NK-92 treated with Interleukin-12 subunit alpha and Interleukin-12 subunit beta, amount 100 ng/mL, for 24 hours (cell line): Measurements from ENCODE around the gene ZNF865.

Source experiments
- DNase-seq: peaks from one replicate; lab custom pipeline; 2025; lab: John Stamatoyannopoulos, UW

ZNF865 gene

DNA sequence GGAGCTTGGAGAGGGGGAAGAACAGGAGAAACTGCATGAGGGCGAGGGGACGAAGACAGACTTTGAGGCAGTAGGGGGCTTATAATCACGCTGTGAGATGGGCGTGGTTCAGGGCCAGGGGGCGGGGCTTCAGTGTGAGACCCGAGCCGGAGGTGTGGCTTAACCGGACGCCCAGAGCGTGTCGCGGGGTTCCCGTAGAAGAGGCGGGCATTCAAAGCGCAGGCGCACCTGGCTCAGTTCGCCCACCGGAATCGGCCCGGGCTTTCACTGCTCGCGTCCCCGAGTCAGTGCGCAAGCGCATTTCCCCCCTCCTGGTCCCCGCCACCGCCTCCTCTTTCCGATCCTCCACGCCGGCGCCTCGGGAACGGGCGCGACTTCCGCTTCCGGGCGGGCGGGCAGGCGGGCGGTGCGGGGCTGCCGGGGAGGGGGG lies 225 bp upstream of the ZNF865 start:
- peak; percentile 99 for DNase-seq

DNA sequence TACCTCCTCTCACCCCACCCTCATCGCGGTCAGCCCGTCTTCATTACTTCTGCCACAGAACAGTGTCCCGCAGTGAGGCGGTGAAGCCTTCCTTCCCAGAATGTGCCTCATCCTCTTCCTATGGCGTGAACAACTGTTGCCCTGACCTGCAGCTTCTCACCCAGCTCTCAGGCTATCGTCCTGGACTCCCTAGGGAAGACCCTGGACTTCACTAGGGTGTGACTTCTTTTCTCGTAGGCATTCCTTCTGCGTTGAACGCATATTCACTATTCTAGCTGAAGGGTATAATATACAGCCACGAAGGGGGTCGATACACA lies 982 bp downstream of the ZNF865 start:
- no peak for DNase-seq

- DNase-seq = no peak
Measured at GRCh38 chr19:55606817-55607216, 1.4 kb downstream of the ZNF865 start.

- no peak for DNase-seq
Measured at GRCh38 chr19:55609326-55609725, 3.9 kb downstream of the ZNF865 start.

DNA sequence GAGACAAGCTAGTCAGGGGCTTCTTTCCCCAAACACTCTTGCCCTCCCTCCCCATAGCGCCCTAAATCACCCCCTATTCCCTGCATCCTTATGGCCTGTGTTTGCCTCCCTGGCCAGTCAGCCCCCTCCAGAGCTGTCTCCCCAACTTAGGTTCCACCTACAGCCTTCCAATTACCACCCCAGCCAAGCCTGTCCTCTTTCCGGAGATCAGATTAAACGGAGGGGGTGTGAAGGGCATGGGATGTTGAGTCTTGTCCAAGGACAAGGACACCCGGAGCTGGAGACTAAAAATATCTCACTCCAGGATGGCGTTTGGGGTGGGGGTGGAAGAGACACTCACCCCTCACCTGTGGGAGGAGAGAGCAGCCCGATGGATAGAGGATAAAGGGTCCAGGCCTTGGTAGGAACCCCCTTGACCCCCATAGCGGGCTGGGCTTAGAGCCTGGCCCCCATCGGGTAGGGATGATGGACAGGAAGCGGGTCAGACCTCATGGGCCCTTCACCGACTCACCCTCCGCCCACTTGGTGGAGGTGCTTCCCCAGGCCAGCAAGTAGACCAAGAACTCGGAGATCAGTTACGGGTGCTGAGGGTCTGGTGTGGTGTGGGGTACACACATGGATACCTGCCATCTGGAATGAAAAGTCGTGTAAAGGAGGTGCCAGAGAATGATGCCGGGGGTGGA lies 6.0 kb downstream of the ZNF865 start:
- DNase-seq = no peak

GRCh38 chr19:55611983-55612645 lies 6.7 kb downstream of the ZNF865 start:
- no peak for DNase-seq

DNA sequence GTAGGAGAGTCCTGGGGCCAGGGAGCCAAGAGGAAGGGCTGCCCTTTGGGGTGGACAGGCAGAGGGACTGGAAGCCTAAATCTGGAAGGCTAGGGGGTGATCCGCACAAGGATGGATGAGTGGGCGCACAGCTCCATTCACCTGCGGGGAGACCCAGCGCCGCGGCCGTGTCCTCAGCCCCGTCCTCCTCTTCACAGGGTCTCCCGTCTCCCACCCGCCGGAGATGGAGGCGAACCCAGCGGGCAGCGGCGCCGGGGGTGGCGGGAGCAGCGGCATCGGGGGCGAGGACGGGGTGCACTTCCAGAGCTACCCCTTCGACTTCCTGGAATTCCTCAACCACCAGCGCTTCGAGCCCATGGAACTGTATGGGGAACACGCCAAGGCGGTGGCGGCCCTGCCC lies 7.9 kb downstream of the ZNF865 start:
- no peak for DNase-seq

GRCh38 chr19:55613930-55614710 lies 8.7 kb downstream of the ZNF865 start:
- no peak for DNase-seq

- DNase-seq = no peak
Measured at GRCh38 chr19:55614711-55615542, 9.5 kb downstream of the ZNF865 start.

DNA sequence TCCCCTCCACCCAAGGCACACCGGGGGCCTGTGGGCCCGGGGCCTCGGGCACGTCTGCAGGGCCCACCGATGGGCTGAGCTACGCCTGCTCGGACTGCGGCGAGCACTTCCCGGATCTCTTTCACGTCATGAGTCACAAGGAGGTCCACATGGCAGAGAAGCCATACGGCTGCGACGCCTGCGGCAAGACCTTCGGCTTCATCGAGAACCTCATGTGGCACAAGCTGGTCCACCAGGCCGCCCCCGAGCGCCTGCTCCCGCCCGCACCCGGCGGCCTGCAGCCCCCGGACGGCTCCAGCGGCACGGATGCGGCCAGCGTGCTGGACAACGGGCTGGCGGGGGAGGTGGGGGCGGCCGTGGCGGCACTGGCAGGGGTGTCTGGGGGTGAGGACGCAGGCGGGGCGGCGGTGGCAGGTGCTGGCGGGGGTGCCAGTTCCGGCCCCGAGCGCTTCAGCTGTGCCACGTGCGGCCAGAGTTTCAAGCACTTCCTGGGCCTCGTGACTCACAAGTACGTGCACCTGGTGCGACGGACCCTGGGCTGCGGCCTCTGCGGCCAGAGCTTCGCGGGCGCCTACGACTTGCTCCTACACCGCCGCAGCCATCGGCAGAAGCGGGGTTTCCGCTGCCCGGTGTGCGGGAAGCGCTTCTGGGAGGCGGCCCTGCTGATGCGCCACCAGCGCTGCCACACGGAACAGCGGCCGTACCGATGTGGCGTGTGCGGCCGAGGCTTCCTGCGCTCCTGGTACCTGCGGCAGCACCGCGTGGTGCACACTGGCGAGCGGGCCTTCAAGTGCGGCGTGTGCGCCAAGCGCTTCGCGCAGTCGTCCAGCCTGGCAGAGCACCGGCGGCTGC lies 10.3 kb downstream of the ZNF865 start:
- DNase-seq = no peak

- no peak for DNase-seq
Measured at GRCh38 chr19:55616395-55616875, 11.0 kb downstream of the ZNF865 start.

- no peak for DNase-seq
Measured at GRCh38 chr19:55617426-55617825, 12.0 kb downstream of the ZNF865 start.

DNA sequence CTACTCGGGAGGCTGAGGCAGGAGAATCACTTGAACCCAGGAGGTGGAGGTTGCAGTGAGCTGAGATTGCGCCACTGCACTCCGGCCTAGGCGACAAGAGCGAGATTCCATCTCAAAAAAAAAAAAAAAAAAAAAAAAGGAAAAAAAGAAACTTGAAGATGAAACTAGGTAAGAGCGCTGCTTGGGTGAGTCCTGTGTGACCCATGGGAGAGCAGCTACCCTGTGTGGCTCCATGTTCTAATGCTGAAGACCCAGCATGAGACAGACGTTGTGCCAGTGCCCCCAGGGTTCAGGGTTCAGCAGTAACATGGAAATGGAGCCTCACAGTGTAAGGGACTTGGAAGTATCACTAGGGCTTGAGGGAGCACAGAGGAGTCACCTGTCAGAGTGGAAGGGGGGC lies 13.0 kb downstream of the ZNF865 start:
- DNase-seq = no peak

GRCh38 chr19:55619286-55619685 lies 13.8 kb downstream of the ZNF865 start:
- no peak for DNase-seq

GRCh38 chr19:55620410-55621204 lies 15.2 kb downstream of the ZNF865 start:
- no peak for DNase-seq

DNA sequence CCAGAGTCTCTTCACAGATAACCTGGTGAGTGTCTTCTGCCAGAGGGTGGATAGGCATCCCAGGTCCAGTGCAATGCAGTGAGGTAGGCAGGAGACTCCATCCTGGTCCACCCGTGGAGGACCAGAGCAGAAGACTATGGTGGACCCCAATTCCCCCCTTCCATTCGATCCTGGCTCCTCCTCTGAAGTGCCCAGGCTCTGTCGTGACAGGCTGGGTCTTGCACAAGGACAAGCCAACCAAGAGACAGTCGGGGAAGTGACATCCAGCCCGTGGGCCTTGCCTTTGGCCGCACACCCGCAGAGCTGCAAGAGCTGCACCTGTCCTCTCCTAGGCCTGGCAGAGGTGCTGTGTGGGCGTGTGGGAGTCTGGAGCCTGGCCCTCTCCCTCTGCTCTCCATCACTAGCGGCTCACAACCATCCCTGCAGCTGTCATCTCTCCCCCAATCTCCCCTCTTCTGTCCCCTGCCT lies 15.8 kb downstream of the ZNF865 start:
- DNase-seq = no peak

- DNase-seq = no peak
Measured at GRCh38 chr19:55621673-55622231, 16.3 kb downstream of the ZNF865 start.

- no peak for DNase-seq
Measured at GRCh38 chr19:55622242-55622969, 17.0 kb downstream of the ZNF865 start.

DNA sequence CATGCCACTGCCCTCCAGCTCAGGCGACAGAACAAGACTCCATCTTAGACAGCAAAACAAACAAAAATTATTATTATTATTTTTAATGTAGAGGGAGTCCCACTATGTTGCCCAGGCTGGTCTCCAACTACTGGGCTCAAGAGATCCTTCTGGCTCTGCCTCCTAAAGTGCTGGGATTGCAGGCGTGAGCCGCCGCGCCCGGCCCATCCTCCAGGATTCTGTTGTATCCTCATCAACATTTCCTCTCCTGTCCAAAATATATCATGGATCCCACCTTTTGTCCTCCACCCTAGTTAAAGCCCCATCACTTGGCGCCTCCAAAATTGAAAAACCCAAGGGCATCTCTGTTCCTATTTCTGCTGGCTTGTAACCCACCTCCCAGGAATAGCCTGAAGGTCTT lies 17.7 kb downstream of the ZNF865 start:
- no peak for DNase-seq
